ENCODE results near the gene FPR2. TPM values are rescaled to one million over a fixed set of nuclear protein-coding genes. Genes with fewer than 3 reads are reported as not detected.

FPR2 gene
- polyA plus RNA-seq, 3 donors = 36.2 to 108 (median 70.3) TPM

GRCh38 chr19:51789061-51789795 lies 28.2 kb downstream of the FPR2 start:
- Histone ChIP-seq H3K27me3 (ENCODE audit: control insufficient read depth in 2 of 2, insufficient read depth in 2 of 2, low read length in 2 of 2) (no peaks in the 10 kb centered on the region), H3K4me3 (replicated peaks in 1 of 3; ENCODE audit: low read depth in 2 of 3, low read length in 3 of 3) (peak overlapping the region in 1 of 3 experiments; percentile 23), H3K9ac (ENCODE audit: insufficient read depth, low read length, poor library complexity, severe bottlenecking) (no peak overlapping the region), H2AFZ (ENCODE audit: insufficient read depth, low read depth, low read length, poor library complexity, severe bottlenecking) (no peak overlapping the region), H3K27ac (ENCODE audit: low read depth in 1 of 2, low read length in 2 of 2) (peak overlapping the region; percentile 71 to 98), H3K4me1 (ENCODE audit: control insufficient read depth in 1 of 2, insufficient read depth in 2 of 2, low read length in 2 of 2) (peaks cover 56 to 65% of the 10 kb centered on the region in 2 donors), H3K36me3 (replicated peaks in 1 of 2; ENCODE audit: control insufficient read depth in 1 of 2, insufficient read depth in 2 of 2, low read length in 2 of 2) (no peaks in the 10 kb centered on the region), H3K9me3 (replicated peaks in 1 of 2; ENCODE audit: control insufficient read depth in 1 of 2, insufficient read depth in 1 of 2, low read length in 2 of 2) (no peaks in the 10 kb centered on the region), H3K4me2 (replicated peaks; ENCODE audit: extremely low read depth, low read length, poor library complexity, severe bottlenecking) (no peak overlapping the region), H4K20me1 (ENCODE audit: insufficient read depth, low read length) (no peaks in the 10 kb centered on the region), H3K79me2 (ENCODE audit: insufficient read depth, low read length) (no peaks in the 10 kb centered on the region)
- H3K4me1 Mint-ChIP-seq = peaks cover 40% of the 10 kb centered on the region
- no peak overlapping the region for H3K4me3 Mint-ChIP-seq
- peak overlapping the region; percentile 57 to 90 (median 80) for H3K27ac Mint-ChIP-seq
- TF ChIP-seq CTCF (IDR thresholded peaks at IDR 0.05) = no peak
- 100% methylated on average over 2 of the region's 6 CpGs for WGBS (ENCODE audit: insufficient coverage)
- peak; percentile 63 to 83 (median 75) for DNase-seq
- peaks cover 1 to 6% (median 2%) of the 10 kb centered on the region in 3 donors for H3K27me3 Mint-ChIP-seq (ENCODE audit: low read depth in 3 of 3)
- intact Hi-C loops (cut with micrococcal nuclease) = loop anchor here (5.0 kb wide), 2 partner anchors 38 to 182 kb away; no protein-coding TSS in a partner anchor
- H3K36me3 Mint-ChIP-seq = no peaks in the 10 kb centered on the region
- peaks cover 0 to 13% (median 2%) of the 10 kb centered on the region in 7 donors for H3K9me3 Mint-ChIP-seq

GRCh38 chr19:51792932-51793331 lies 32.0 kb downstream of the FPR2 start:
- Histone ChIP-seq H3K4me2 (replicated peaks; ENCODE audit: extremely low read depth, low read length, poor library complexity, severe bottlenecking) (no peak overlapping the region), H3K36me3 (replicated peaks in 1 of 2; ENCODE audit: control insufficient read depth in 1 of 2, insufficient read depth in 2 of 2, low read length in 2 of 2) (no peaks in the 10 kb centered on the region), H3K27me3 (ENCODE audit: control insufficient read depth in 2 of 2, insufficient read depth in 2 of 2, low read length in 2 of 2) (no peaks in the 10 kb centered on the region), H4K20me1 (ENCODE audit: insufficient read depth, low read length) (no peaks in the 10 kb centered on the region), H3K9ac (ENCODE audit: insufficient read depth, low read length, poor library complexity, severe bottlenecking) (no peak overlapping the region), H3K4me3 (replicated peaks in 1 of 3; ENCODE audit: low read depth in 2 of 3, low read length in 3 of 3) (no peak overlapping the region), H3K79me2 (ENCODE audit: insufficient read depth, low read length) (no peaks in the 10 kb centered on the region), H3K4me1 (ENCODE audit: control insufficient read depth in 1 of 2, insufficient read depth in 2 of 2, low read length in 2 of 2) (peaks cover 46 to 68% of the 10 kb centered on the region in 2 donors), H2AFZ (ENCODE audit: insufficient read depth, low read depth, low read length, poor library complexity, severe bottlenecking) (no peak overlapping the region), H3K27ac (ENCODE audit: low read depth in 1 of 2, low read length in 2 of 2) (no peak overlapping the region), H3K9me3 (replicated peaks in 1 of 2; ENCODE audit: control insufficient read depth in 1 of 2, insufficient read depth in 1 of 2, low read length in 2 of 2) (no peaks in the 10 kb centered on the region)
- H3K36me3 Mint-ChIP-seq = no peaks in the 10 kb centered on the region
- peak overlapping the region in 1 of 2 donors; percentile 67 for H3K4me3 Mint-ChIP-seq
- DNase-seq = peak in 2 of 3 donors; percentile 37 to 39
- peaks cover 0 to 11% (median 5%) of the 10 kb centered on the region in 7 donors for H3K9me3 Mint-ChIP-seq
- WGBS (ENCODE audit: insufficient coverage) = 67% methylated on average over 1 of the region's 2 CpGs
- peak overlapping the region in 1 of 7 donors; percentile 71 for H3K27ac Mint-ChIP-seq
- intact Hi-C loops (cut with micrococcal nuclease) = no loop called here
- peaks cover 51% of the 10 kb centered on the region for H3K4me1 Mint-ChIP-seq
- TF ChIP-seq CTCF (IDR thresholded peaks at IDR 0.05) = no peak
- H3K27me3 Mint-ChIP-seq (ENCODE audit: low read depth in 3 of 3) = peaks cover 4 to 10% (median 6%) of the 10 kb centered on the region in 3 donors

All from CD14-positive monocyte (primary cell).